NCI-H2196 (cell line): ENCODE measurements around the gene ZNF330.

ENCODE experiments used
- DNase-seq: peaks from one replicate; lab custom pipeline; 2025; ENCODE audit not compliant: unreplicated experiment; lab: John Stamatoyannopoulos, UW

ZNF330 gene

GRCh38 chr4:141229408-141230101, 8.9 kb downstream of the ZNF330 start:
- no peak for DNase-seq

- DNase-seq: no peak
Observed at GRCh38 chr4:141233673-141234072, 13.0 kb downstream of the ZNF330 start.

GRCh38 chr4:141238186-141238585, 17.5 kb downstream of the ZNF330 start:
- no peak for DNase-seq

GRCh38 chr4:141240259-141240658, 19.6 kb downstream of the ZNF330 start:
- DNase-seq: no peak

- no peak for DNase-seq
Observed at GRCh38 chr4:141240671-141241070, 20.0 kb downstream of the ZNF330 start.

GRCh38 chr4:141241986-141242385, 21.3 kb downstream of the ZNF330 start:
- no peak for DNase-seq

GRCh38 chr4:141244419-141244818, 23.7 kb downstream of the ZNF330 start:
- DNase-seq: no peak

- DNase-seq: no peak
Observed at GRCh38 chr4:141246243-141246642, 25.5 kb downstream of the ZNF330 start.

- no peak for DNase-seq
Observed at GRCh38 chr4:141246683-141247429, 26.2 kb downstream of the ZNF330 start.

- DNase-seq: no peak
Observed at GRCh38 chr4:141247430-141247780, 26.7 kb downstream of the ZNF330 start.

GRCh38 chr4:141248029-141248428, 27.3 kb downstream of the ZNF330 start:
- DNase-seq: no peak

GRCh38 chr4:141248486-141248885, 27.8 kb downstream of the ZNF330 start:
- no peak for DNase-seq

GRCh38 chr4:141254326-141254725, 33.6 kb downstream of the ZNF330 start:
- no peak for DNase-seq

GRCh38 chr4:141255016-141255415, 34.3 kb downstream of the ZNF330 start:
- no peak for DNase-seq

- DNase-seq: no peak
Observed at GRCh38 chr4:141258558-141258957, 37.9 kb downstream of the ZNF330 start.

GRCh38 chr4:141275834-141276233, 55.1 kb downstream of the ZNF330 start:
- no peak for DNase-seq

GRCh38 chr4:141283152-141283551, 62.5 kb downstream of the ZNF330 start:
- DNase-seq: no peak

GRCh38 chr4:141283563-141283962, 62.9 kb downstream of the ZNF330 start:
- no peak for DNase-seq
